Measurements from ENCODE around the gene MED16.

MED16 gene

GRCh38 chr19:927351-927779, 34.4 kb upstream of the MED16 start:
- H3K4me3 ChIP-seq (ENCODE audit: low read depth, low read length): peak overlapping the region; percentile 92
- DNase-seq (ENCODE audit: low read depth): no peak
- TF ChIP-seq, protein P1, sequence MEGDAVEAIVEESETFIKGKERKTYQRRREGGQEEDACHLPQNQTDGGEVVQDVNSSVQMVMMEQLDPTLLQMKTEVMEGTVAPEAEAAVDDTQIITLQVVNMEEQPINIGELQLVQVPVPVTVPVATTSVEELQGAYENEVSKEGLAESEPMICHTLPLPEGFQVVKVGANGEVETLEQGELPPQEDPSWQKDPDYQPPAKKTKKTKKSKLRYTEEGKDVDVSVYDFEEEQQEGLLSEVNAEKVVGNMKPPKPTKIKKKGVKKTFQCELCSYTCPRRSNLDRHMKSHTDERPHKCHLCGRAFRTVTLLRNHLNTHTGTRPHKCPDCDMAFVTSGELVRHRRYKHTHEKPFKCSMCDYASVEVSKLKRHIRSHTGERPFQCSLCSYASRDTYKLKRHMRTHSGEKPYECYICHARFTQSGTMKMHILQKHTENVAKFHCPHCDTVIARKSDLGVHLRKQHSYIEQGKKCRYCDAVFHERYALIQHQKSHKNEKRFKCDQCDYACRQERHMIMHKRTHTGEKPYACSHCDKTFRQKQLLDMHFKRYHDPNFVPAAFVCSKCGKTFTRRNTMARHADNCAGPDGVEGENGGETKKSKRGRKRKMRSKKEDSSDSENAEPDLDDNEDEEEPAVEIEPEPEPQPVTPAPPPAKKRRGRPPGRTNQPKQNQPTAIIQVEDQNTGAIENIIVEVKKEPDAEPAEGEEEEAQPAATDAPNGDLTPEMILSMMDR (IDR thresholded peaks at IDR 0.05; ENCODE audit: control insufficient read depth, extremely low read depth, insufficient read depth): no peak

GRCh38 chr19:926589-927350, 33.8 kb upstream of the MED16 start:
- TF ChIP-seq, protein P1 (IDR thresholded peaks at IDR 0.05; ENCODE audit: control insufficient read depth, extremely low read depth, insufficient read depth): no peak
- DNase-seq (ENCODE audit: low read depth): no peak
- peak overlapping the region; percentile 92 for H3K4me3 ChIP-seq (ENCODE audit: low read depth, low read length)

DNA sequence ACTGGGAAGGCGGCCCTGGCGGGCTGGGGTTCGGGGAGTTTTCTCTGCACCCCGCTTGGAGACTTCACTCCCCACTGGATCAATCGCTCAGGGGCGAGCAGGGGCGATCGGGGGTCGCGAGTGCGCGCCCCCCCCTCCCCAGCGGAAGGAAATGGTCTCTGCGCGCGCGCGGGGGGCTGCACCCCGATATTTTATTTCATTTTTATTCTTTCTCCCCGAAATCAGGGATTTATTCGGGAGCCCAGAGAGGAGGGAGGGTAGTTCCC, 33.3 kb upstream of the MED16 start:
- no peak for DNase-seq (ENCODE audit: low read depth)
- TF ChIP-seq, protein P1 (IDR thresholded peaks at IDR 0.05; ENCODE audit: control insufficient read depth, extremely low read depth, insufficient read depth): no peak
- H3K4me3 ChIP-seq (ENCODE audit: low read depth, low read length): peak overlapping the region; percentile 92

DNA sequence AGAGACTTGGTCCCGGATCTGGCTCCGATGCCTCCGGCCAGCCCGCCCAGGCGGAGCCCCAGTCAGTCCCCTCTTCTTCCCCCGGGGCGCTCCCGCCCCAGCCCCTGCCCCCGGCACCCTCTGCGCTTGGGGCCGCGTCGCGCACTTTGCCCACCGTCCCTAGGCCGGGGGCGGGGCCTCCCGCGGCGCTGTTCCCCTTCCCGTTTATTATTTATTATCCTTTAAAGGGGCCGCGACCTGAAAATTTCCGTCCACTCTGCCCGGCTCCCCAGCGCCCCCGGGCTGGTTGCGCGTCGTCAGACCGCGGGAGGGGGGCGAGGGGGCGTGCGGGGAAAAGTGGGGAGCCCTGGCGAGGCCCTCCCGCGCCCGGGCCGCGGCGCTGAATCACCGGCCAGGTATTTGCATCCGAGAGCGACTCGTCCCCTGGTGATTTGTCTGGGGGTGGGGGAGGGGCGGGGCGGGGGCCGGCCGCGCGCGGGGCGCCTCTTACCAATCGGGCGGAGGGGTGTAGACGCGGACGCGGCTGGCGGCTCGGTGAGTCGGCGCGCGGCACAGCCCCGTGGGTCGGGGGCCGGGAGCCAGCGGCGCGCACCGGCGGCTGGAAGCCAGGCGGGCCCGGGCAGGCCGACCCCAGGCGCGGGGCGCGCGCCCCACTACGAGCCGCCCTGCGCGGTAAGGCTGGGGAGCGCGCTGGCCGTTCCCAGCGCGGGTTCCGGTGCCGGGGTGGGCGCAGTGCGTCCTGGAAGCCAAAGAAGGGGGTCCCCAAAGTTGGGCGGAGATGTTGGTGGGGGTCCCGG, 32.7 kb upstream of the MED16 start, which contains the start of gene ARID3A:
Gene ARID3A (plus strand): TSS at position 510 of the 797 bp plus-strand sequence. CDS start 3,494 bp downstream, outside the sequence.
- H3K4me3 ChIP-seq (ENCODE audit: low read depth, low read length): peak within 1 kb of the TSS; percentile 92
- no peak for DNase-seq (ENCODE audit: low read depth)
- TF ChIP-seq, protein P1 (IDR thresholded peaks at IDR 0.05; ENCODE audit: control insufficient read depth, extremely low read depth, insufficient read depth): no peak

DNA sequence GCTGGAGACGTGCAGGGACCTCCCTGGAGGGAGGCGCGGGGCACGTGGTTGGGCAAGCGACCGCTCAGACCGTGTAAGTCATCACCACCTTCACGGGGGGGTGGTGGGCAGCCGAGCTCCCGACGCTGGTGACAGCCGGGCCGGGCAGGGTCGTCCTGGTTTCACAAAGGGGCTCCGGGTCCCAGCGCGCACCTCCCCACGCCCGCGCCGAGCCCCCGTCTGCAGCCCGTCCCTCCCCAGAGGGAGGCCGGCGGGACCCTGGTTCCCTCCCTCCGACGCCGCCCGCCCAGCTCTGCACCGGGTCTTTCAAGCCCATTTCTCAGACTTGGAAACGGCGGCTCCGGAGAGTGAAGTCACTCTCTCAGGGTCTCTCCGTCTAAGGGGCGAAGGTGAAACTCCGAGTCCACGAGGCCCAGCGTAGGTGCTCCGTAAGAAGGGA, 32.1 kb upstream of the MED16 start:
- DNase-seq (ENCODE audit: low read depth): no peak
- TF ChIP-seq, protein P1 (IDR thresholded peaks at IDR 0.05; ENCODE audit: control insufficient read depth, extremely low read depth, insufficient read depth): no peak
- peak overlapping the region; percentile 92 for H3K4me3 ChIP-seq (ENCODE audit: low read depth, low read length)

GRCh38 chr19:924553-925086, 31.6 kb upstream of the MED16 start:
- TF ChIP-seq, protein P1 (IDR thresholded peaks at IDR 0.05; ENCODE audit: control insufficient read depth, extremely low read depth, insufficient read depth): no peak
- peak overlapping the region; percentile 92 for H3K4me3 ChIP-seq (ENCODE audit: low read depth, low read length)
- DNase-seq (ENCODE audit: low read depth): no peak
